Measurements from ENCODE around the gene KCNH8.

Gene KCNH8

GRCh38 chr3:19364148-19364547, 215.8 kb downstream of the KCNH8 start:
- no peak for DNase-seq (ENCODE audit: low read depth in 2 of 2)

- no peak for DNase-seq (ENCODE audit: low read depth in 2 of 2)
These were observed 217.2 kb downstream of the KCNH8 start for GRCh38 chr3:19365471-19365870.

- DNase-seq (ENCODE audit: low read depth in 2 of 2), result no peak
These were observed 236.6 kb downstream of the KCNH8 start for GRCh38 chr3:19384868-19385267.

- DNase-seq (ENCODE audit: low read depth in 2 of 2), result no peak
These were observed 243.8 kb downstream of the KCNH8 start for GRCh38 chr3:19392150-19392549.

- DNase-seq (ENCODE audit: low read depth in 2 of 2), result no peak
These were observed 246.6 kb downstream of the KCNH8 start for GRCh38 chr3:19394946-19395345.

- no peak for DNase-seq (ENCODE audit: low read depth in 2 of 2)
These were observed 248.4 kb downstream of the KCNH8 start for GRCh38 chr3:19396726-19397125.

- no peak for DNase-seq (ENCODE audit: low read depth in 2 of 2)
These were observed 251.0 kb downstream of the KCNH8 start for GRCh38 chr3:19399356-19399755.

GRCh38 chr3:19399836-19400235, 251.5 kb downstream of the KCNH8 start:
- DNase-seq (ENCODE audit: low read depth in 2 of 2), result no peak

GRCh38 chr3:19420159-19420558, 271.8 kb downstream of the KCNH8 start:
- DNase-seq (ENCODE audit: low read depth in 2 of 2), result no peak

GRCh38 chr3:19425825-19426224, 277.5 kb downstream of the KCNH8 start:
- DNase-seq (ENCODE audit: low read depth in 2 of 2), result no peak

GRCh38 chr3:19427422-19428149, 279.3 kb downstream of the KCNH8 start:
- no peak for DNase-seq (ENCODE audit: low read depth in 2 of 2)

GRCh38 chr3:19428729-19429128, 280.4 kb downstream of the KCNH8 start:
- no peak for DNase-seq (ENCODE audit: low read depth in 2 of 2)

GRCh38 chr3:19432669-19433068, 284.4 kb downstream of the KCNH8 start:
- DNase-seq (ENCODE audit: low read depth in 2 of 2), result no peak

- DNase-seq (ENCODE audit: low read depth in 2 of 2), result no peak
These were observed 288.4 kb downstream of the KCNH8 start for GRCh38 chr3:19436746-19437145.

- no peak for DNase-seq (ENCODE audit: low read depth in 2 of 2)
These were observed 291.6 kb downstream of the KCNH8 start for GRCh38 chr3:19439944-19440343.

- DNase-seq (ENCODE audit: low read depth in 2 of 2), result no peak
These were observed 297.8 kb downstream of the KCNH8 start for GRCh38 chr3:19446138-19446537.

GRCh38 chr3:19446687-19447086, 298.4 kb downstream of the KCNH8 start:
- no peak for DNase-seq (ENCODE audit: low read depth in 2 of 2)

- no peak for DNase-seq (ENCODE audit: low read depth in 2 of 2)
These were observed 307.2 kb downstream of the KCNH8 start for GRCh38 chr3:19455546-19455945.

- DNase-seq (ENCODE audit: low read depth in 2 of 2), result no peak
These were observed 308.4 kb downstream of the KCNH8 start for GRCh38 chr3:19456738-19457137.

GRCh38 chr3:19457449-19457848, 309.1 kb downstream of the KCNH8 start:
- DNase-seq (ENCODE audit: low read depth in 2 of 2), result no peak

GRCh38 chr3:19467761-19468160, 319.5 kb downstream of the KCNH8 start:
- no peak for DNase-seq (ENCODE audit: low read depth in 2 of 2)

- no peak for DNase-seq (ENCODE audit: low read depth in 2 of 2)
These were observed 322.8 kb downstream of the KCNH8 start for GRCh38 chr3:19471138-19471537.

- no peak for DNase-seq (ENCODE audit: low read depth in 2 of 2)
These were observed 325.8 kb downstream of the KCNH8 start for GRCh38 chr3:19473971-19474580.

- DNase-seq (ENCODE audit: low read depth in 2 of 2), result no peak
These were observed 328.0 kb downstream of the KCNH8 start for GRCh38 chr3:19476281-19476680.

All from stimulated activated CD8-positive, alpha-beta memory T cell treated with anti-CD3 and anti-CD28 coated beads, Interleukin-15, amount 100 ng/mL, for 4 hours (primary cell).